GM21717 (cell line): Measurements from ENCODE around the gene RBPMS2.

Source experiments
- ATAC-seq: cut with Tn5 transposase; IDR thresholded peaks from one replicate; pipeline ENCODE4 v1.9.1; 2021; ENCODE audit warnings: mild to moderate bottlenecking, moderate library complexity; ENCODE audit not compliant: unreplicated experiment

The RBPMS2 gene

GRCh38 chr15:64695561-64695992, 79.8 kb downstream of the RBPMS2 start:
- no peak for ATAC-seq

DNA sequence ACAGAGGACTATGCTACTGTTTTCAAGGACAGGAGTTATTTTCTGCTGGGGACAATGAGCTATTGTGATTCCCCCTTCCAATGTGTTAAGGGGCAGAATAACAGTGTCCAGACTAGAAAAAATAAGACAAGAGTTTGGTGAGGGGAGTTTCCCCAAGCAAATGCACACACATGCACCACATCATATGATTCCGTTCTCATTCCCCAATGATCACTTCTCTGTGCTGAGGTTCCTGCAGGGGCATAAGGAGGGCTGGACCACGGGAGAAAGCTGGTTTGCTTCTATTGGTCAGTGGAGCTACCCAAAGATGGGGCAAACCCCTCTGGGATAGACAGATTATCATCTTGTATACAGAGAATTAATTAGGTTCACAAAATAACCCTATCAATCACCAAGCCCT, 80.6 kb downstream of the RBPMS2 start:
- no peak for ATAC-seq

GRCh38 chr15:64693134-64693533, 82.3 kb downstream of the RBPMS2 start:
- no peak for ATAC-seq

GRCh38 chr15:64691896-64692565, 83.4 kb downstream of the RBPMS2 start:
- no peak for ATAC-seq

DNA sequence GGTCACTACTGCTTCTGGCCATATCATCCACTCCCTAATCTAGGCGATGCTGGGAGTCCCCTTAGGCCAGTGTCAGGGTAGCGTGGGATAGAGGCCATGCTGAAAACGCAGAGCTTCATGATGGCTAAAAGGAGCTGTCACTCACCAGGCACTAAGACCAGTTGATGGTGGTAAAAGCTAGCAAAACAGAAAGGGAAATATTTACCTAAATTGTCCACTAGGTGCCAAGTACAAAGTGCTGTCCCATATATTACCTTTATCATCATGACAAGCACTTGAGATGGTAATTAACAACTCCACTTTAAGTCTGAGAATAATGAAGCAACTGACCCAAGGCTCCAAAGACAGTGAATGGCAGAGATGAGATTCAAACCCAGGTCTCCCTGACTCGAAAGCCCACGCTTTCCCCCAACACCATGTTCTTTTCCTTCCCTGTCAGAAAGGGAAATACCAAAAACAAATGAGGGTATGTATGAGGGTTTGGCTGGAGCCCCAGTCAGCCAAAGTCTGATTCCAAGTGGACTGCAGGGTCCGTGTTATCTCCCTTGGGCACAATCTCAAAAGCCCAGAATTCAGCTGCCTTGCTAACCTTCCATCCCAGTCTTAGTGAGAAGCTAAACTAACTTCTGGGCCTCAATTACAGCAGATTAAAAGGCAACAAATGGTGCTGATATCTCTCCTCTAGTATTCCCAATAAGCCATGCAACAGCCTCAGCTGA, 84.7 kb downstream of the RBPMS2 start:
- no peak for ATAC-seq

DNA sequence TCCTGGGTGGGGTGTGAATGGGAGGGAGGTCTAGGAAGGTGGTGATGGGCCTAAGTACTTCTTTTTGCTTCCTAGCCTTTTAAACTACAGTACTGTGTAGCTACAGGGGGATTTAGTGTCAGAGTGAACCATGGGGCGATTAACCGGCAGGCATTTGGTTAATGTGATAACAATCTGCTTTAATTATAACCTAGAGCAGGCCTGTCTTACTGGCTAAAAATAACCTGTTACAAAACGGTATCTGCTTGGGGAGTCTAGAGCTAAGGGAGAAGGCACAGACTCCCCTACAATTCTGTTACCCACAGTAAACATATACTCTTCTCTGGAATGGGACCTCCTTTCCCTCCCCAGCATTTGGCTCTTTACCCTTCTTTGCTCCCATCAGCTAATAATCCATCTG, 85.4 kb downstream of the RBPMS2 start:
- no peak for ATAC-seq
